T-helper 9 cell (primary cell): ENCODE data around the gene TNFRSF12A.
"Not testable (repeated sequence)": the region's sequence is repeated elsewhere in the genome, so short reads cannot be mapped to it uniquely, and the experiment has no call there.

Experiments used
- DNase-seq: peaks from one replicate; pipeline ENCODE4 v3.0.0-alpha.2; 2020

The TNFRSF12A gene

GRCh38 chr16:3069146-3069545 is 49.0 kb downstream of the TNFRSF12A start:
- not testable (repeated sequence) for DNase-seq

GRCh38 chr16:3070608-3071111 is 50.5 kb downstream of the TNFRSF12A start:
- no peak for DNase-seq

- DNase-seq, result no peak
Measured at GRCh38 chr16:3071655-3072054, 51.5 kb downstream of the TNFRSF12A start.
